Measurements from ENCODE around the gene RPF1.

RPF1 gene

DNA sequence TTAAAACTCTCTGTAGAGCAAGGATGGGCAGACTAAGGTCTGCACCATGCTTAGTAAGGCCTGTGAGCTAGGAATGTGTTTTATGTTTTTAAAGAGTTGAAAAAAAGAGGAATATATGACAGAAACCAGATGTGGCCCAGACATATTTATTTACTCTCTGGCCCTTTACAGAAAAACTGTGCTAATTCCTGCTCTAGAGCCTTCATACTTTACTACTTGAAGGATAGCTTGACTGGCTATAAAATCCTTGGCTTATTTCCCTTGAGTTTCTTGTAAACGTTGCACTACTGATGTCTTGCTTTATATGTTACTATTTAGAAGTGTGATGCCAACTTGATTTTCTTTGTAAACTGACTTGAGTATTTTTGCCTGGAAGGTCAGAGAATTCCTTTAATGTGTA, 61.7 kb downstream of the RPF1 start:
- DNase-seq (ENCODE audit: low spot score in 2 of 2), result no peak
- Histone ChIP-seq H3K36me3 (replicated peaks) (no peaks in the 10 kb centered on the region), H3K9me3 (no peaks in the 10 kb centered on the region), H3K27me3 (ENCODE audit: low read depth) (no peaks in the 10 kb centered on the region), H3K4me3 (no peak overlapping the region), H3K4me1 (no peaks in the 10 kb centered on the region)
- in situ Hi-C loops (cut with MboI; ENCODE audit: low sequenced_read_pairs), result no loop called here

DNA sequence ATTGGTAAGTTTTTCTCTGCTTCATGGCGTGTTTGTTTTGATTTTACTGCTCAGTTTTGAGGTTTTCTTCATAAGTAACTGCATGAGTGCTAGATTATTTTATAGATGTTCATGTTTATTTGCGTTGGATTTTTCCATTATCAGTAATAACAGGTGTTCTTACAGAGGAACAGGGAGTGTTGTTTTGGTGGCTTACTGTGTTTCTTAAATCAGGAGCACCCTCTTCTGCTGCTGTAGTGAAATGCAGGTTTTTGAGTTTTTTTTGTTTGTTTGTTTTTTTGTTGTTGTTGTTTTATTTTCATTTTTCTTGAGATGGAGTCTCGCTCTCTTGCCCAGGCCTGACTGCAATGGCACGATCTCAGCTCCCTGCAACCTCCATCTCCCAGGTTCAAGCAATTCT, 62.6 kb downstream of the RPF1 start:
- Histone ChIP-seq H3K27me3 (ENCODE audit: low read depth) (no peaks in the 10 kb centered on the region), H3K4me1 (no peaks in the 10 kb centered on the region), H3K36me3 (replicated peaks) (no peaks in the 10 kb centered on the region), H3K4me3 (no peak overlapping the region), H3K9me3 (no peaks in the 10 kb centered on the region)
- no peak for DNase-seq (ENCODE audit: low spot score in 2 of 2)
- in situ Hi-C loops (cut with MboI; ENCODE audit: low sequenced_read_pairs), result no loop called here

All from HAP-1 (cell line).